ENCODE data around the gene ZFP2.
A peak's percentile ranks its signal among the peaks of the same experiment; 100 is the strongest.
"Not testable (repeated sequence)": the region's sequence is repeated elsewhere in the genome, so short reads cannot be mapped to it uniquely, and the experiment has no call there.

ZFP2 gene

DNA sequence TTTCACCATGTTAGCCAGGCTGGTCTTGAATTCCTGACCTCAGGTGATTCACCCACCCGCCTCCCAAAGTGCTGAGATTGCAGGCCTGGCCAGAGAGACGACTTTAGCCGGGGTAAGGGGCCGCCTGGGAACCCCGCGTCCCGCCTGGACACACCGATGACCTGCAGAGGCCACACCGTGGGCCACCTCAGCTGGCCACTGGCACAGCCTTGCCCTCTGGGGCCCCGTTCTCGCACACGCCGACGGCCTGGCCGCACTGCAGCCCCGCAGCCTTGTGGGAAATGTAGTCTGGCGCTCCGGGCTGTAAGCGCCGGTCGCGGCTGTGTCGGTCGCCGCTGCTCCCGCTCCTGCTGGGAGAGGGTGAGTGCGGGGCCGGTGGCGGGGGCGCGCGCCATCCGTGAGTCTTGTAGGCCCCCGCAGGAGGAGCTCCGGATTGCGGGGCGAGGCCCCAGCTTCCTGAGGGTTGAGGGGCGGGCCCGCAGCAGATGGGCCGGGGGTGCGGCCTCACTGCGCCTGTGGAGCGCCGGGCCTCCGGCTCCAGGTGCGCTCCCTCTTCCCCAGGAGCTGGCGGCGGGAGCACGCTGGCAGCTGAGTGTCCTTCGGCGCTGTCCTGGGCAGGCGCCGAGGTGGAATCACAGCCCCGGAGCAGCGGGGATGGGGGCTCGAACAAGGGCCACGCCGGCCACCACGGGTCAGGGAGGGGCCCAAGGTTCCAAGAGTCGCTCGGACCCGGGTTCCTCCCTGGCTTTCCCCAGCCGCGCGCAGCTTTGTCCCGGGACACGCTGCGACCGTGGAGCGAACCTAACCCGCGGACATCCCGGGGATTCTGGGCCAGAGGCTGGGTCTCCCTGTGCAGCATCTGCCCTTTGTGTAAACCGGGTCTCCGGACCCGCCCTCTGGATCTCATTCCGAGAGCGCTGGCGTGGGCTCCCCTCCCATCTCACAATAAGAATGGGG is at the start of gene ZFP2:
ZFP2 (plus strand) TSS at position 299 of the 957 bp plus-strand sequence. CDS start 35,401 bp downstream, outside the sequence.
- DNase-seq = peak; percentile 7

DNA sequence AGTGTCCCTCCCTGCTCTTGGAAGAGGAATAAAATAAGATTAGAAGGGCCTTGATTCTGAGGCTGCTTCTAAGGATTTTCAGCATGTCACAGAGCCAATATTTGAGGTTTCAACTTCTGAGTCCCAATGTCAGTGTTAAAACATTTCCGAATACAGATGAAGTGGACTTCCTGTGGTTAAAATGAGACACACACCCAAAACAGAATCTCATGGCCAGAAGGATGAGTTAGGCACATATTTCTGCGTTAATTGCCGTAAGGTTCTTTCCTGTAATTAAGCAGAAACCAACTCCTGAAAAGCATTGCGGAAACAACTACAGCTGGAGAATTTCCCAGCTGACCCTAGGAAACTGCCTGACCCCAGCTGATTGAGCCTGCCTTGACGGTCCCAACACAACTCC is 46.4 kb upstream of the ZFP2 start:
- DNase-seq = no peak

DNA sequence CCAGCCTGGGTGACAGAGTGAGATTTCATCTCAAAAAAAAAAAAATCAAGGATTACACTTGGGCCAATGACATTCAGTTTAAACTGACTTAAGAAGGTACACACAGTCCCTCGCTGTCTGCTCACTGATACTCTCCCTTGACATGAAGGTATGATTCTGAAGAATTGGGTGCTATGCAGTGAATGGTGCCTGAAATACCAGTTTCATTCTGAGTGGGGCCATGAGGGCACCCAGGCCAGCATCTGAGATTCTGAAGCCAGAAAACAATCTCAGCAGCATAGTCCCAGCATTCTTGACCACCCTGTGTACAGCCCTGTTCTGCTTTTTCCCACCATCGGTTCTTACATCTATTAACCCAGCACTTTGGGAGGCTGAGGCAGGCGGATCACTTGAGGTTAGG is 43.8 kb upstream of the ZFP2 start:
- DNase-seq = no peak

DNA sequence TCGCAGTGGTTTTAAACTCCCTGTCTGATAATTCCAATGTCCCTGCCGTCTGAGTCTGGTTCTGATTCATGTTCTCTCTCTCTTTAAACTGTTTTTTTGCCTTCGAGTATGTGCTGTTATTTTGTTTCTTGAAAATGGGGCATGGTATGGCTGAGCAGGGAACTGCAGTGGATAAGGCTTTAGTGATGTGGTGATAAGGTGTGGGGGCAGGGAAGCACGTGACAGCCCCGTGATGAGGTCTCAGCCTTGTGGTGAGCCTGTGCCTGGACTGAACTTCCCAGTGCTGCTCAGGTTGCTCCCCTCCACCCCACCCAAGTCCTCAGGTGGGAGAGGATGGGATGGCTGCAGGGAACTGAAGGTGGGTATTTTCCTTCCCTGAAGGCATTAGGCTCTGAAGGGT is 41.4 kb upstream of the ZFP2 start:
- DNase-seq = no peak

DNA sequence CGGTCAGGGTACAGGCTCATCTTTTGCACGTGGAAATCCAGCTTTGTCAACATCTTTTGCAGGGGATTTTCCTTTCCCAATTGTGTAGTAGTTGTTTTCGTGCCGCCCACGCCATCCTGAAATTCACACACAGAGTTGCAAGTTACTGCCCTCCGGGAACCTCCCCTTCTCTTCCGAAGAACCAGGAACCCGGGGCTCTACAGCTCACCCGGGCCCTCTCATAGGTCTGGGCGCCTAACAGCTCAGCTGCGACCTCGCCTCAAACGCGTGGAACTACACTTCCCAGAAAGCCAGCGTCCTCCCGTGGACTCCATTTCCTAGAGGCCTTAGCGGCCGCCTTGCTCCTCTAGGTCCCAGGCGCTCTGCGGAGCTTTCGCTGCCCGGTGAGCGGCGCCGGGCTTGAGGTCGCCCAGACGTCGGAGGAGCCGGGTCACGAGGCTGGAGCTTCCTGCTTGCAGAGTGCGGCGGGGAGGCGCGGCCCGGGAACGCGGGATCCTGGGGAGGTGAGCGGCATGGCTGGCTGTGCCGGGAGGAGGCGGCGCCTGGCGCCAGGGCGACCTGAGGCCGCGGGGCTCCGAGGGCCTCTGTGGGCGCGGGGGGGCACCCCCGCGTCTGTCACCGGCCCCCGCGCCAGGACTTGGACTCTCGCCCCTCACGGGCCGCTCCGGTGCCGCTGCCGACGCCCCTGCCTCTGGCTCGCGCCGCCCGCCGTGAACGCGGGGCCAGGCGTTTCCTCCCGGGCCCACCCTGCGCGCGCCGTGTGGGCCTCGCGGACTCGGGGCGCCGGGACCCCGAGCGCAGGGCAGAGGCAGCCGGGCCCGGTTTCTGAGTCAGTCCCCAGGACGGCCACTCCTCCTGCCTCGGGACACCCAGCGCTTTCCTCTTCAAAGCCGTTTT is 35.8 kb upstream of the ZFP2 start, which contains the start of gene ZNF354B:
ZNF354B (plus strand) TSS at position 329 of the 897 bp plus-strand sequence. CDS start 1,095 bp downstream, outside the sequence.
- peak; percentile 40 for DNase-seq

DNA sequence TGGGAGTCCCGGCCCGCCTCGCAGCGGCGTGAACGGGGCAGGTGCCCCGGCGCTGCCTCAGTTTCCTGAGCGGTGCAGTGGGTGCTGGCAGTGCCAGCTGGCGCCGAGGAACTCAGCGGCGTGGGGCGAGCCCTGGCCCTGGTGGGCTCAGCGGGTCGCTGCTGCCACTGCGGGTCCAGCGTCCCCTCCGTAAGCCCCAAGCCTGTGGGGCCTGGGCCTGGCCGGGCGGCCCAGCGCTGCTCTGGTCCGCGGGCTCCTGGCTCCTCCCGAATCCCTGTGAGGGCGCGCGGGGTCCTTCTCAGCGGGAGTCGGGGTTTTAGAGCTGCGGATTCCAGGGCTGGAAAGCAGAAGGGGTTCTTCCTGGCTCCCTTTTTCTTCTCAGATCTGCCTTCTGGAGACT is 35.1 kb upstream of the ZFP2 start:
- not testable (repeated sequence) for DNase-seq

DNA sequence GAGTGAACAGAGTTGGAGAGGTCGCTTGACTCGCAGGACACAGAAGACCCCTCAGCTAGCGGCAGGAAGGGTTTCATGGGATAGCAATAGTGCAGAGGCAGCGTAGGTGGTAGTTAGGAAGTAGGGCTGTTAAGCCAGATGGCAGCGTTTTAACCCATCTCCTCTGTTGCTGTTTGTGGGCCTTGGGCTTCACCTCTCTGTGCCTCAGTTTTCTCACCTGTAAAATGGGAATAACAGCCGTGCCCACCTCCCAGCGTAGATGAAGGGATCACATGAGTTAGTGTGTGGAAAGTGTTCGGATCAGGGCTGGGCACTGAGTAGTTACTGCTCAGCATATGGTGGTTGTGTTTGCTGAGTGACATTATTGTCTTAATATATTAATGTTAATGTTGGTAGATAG is 34.1 kb upstream of the ZFP2 start:
- no peak for DNase-seq

DNA sequence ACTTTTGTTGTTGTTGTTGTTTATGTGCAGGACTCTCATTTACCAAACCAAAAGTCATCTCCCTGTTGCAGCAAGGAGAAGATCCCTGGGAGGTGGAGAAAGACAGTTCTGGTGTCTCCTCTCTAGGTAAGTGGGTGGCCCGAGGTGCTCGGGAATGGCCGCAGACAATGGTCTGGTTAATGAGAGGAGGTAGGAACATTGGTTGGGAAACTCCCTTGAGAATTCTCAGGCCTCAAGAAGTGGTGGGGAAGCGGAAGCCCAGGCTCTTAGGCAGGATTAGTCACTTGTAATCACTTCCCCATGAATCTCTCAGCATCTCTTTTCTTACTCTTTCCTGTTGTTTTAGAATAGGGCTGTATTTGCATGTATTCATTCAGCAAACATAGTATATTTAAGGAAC is 28.8 kb upstream of the ZFP2 start:
- no peak for DNase-seq

DNA sequence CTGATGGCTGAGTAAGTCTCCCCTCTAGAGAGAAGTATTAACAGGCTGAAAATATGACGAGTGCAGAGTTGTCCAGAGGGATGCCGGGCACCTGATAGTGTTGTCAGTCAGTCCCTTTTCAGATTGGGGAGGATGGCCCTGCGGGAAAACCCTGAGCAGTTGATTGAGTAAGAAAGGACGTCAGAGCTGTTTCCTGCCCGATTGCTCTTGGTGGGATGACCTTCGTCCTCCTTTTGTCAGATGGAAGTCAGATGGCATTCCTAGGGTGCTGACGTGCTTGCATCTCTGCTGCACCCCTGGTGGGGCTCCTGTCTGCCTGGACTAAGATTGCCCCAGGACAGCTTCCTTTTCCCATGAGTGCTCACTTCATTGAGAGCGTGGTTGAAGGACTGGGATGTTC is 26.1 kb upstream of the ZFP2 start:
- no peak for DNase-seq

DNA sequence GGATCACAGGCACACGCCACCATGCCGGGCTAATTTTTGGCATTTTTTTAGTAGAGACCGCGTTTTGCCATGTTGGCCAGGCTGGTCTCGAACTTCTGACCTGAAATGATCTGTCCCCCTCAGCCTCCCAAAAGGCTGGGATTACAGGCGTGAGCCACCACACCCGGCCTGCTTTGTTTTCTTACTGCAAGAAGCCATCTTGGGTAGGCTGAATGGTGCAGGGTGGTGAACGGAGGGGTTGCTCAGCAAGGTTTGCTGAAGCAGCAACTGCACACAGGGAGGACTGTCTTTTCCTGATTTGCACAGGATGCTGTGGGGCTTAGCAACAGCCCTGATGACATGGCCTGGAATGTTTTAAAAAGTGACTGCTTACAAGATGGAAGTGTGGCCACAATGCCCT is 25.3 kb upstream of the ZFP2 start:
- DNase-seq = no peak

DNA sequence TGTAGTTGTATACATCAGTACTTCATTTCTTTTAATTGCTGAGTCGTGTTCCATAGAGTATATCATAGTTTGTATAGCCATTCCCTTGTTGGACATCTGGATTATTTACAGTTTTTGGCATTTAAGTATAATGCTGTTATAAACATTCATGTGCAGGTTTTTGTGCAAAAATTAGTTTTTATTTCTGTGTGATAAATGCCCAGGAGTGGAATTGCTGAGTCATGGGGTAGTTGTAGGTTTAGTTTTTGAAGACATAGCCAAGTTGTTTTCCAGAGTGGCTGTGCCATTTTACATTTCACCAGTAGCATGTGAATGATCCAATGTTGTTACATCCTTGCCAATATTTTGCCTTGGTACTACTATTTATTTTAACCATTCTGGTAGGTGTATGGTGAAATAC is 23.4 kb upstream of the ZFP2 start:
- DNase-seq = no peak

DNA sequence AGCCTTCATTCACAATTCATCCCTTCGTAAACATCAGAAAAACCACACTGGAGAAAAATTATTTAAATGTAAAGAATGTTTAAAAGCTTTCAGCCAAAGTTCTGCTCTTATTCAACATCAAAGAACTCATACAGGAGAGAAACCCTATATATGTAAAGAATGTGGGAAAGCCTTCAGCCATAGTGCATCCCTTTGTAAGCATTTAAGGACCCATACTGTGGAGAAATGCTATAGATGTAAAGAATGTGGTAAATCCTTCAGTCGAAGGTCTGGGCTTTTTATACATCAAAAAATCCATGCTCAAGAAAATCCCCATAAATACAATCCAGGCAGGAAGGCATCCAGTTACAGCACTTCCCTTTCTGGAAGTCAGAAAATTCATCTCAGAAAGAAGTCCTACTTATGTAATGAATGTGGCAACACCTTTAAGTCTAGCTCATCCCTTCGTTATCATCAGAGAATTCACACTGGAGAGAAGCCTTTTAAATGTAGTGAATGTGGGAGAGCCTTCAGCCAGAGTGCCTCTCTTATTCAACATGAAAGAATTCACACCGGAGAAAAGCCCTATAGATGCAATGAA is 12.5 kb upstream of the ZFP2 start:
- DNase-seq = not testable (repeated sequence)

DNA sequence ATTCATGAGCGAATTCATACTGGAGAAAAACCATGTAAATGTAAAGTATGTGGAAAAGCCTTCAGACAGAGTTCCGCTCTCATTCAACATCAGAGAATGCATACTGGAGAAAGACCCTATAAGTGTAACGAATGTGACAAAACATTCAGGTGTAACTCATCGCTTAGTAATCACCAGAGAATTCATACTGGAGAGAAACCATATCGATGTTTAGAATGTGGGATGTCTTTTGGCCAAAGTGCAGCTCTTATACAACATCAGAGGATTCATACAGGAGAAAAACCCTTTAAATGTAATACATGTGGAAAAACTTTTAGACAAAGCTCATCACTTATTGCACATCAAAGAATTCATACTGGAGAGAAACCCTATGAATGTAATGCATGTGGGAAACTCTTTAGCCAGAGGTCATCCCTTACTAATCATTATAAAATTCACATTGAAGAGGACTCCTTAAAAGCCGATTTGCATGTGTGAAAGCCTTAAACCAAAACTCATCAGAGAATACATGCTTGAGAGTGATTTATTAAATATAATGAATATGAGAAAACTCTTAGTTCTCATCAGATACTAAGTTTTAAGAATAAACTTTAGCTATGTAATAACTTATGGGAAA is 11.8 kb upstream of the ZFP2 start:
- no peak for DNase-seq

DNA sequence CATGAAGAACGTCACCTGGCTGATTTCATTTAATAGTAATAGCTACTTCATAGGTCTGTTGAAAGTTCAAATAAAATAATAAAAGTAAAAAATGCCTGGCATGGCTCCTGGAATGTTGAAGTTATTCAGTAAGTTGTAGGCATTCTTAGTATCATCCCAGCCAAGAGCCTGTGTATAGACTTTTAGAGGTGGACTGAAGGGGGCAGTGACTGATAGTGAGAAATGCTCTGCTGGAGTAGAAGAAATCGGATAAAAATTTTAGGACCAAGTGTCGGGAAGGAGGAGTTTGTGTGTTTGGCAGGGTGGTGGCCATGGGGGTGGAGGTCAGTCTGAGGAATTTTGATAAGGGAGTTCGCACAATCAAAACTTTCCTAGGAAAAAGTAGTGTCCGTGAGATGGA is 3.6 kb downstream of the ZFP2 start:
- no peak for DNase-seq

DNA sequence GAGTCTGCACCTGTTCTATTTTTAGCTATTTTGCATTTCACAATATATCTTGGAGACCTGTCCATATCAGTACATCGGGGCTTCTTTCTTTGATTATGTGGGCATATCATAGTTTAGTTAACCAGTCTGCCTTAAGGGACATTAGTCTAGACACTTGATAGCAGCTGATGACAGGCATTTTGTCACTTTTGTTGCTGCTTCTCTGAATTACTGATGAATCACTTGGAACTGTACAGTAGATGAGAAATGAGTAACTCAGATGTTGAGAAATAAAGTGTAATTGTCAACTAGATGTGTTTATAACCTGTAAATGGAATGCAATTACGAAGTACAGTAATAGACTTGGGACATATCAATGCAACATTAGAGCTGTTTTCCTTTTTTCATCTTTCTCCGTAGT is 7.1 kb downstream of the ZFP2 start:
- DNase-seq = no peak

DNA sequence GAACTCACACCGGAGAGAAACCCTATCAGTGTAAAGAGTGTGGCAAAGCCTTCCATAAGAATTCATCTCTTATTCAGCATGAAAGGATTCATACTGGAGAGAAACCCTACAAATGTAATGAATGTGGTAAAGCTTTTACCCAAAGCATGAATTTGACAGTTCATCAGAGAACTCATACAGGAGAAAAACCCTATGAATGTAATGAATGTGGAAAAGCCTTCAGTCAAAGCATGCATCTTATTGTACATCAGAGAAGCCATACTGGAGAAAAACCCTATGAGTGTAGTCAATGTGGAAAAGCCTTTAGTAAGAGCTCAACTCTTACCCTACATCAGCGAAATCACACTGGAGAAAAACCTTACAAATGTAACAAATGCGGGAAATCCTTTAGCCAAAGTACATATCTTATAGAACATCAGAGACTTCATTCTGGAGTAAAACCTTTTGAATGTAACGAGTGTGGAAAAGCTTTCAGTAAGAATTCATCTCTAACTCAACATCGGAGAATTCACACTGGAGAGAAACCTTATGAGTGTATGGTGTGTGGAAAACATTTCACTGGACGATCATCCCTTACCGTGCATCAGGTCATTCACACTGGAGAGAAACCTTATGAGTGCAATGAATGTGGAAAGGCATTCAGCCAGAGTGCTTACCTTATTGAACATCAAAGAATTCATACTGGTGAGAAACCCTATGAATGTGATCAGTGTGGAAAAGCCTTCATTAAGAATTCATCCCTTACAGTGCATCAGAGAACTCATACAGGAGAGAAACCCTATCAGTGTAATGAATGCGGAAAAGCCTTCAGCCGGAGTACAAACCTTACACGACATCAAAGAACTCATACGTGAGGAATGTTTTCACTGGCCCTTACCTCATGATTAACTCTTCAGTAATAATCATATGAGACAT is 36.4 kb downstream of the ZFP2 start:
- DNase-seq = no peak

DNA sequence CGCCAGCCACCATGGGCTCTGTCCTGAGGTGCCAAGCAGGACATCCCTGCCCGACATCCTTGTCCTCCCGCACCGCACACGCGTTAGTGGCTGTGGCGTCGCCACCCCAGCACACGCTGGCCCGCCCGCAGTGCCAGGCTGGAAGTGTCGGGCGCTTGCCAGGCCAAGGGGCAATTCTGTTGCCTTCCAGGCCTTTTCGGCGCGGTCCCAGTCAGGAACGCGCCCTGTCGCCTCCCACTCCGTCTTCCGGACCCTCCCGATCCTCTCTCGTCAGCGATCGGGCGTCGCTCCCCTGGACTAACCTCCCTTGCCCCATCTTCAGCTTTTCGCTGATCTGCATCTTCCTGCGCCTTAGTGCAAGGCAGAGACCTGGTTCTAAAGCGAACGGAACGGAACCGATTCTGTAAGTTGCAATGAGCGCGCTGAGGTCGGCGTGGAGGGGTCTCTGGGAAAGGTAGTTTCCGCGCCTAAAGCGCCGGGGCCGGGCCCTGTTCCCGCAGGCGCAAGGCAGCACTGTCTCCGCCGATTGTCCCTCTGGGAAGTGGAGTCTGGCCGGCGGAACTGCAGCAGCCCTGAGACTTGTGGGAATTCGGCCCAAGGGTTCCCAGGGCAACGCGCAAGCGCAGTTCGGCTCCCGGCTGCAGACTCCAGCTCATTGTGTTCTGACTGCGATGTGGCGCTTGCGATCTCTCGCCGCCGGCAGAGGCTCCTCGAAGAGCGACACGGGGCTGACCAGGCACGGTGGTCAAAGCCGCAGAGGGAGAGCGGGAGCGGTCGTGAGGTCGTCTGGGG is 45.1 kb downstream of the ZFP2 start, which contains the start of gene ZNF454:
ZNF454 (plus strand) TSS at position 630 of the 792 bp plus-strand sequence. CDS start 1,594 bp downstream, outside the sequence.
- DNase-seq = no peak

DNA sequence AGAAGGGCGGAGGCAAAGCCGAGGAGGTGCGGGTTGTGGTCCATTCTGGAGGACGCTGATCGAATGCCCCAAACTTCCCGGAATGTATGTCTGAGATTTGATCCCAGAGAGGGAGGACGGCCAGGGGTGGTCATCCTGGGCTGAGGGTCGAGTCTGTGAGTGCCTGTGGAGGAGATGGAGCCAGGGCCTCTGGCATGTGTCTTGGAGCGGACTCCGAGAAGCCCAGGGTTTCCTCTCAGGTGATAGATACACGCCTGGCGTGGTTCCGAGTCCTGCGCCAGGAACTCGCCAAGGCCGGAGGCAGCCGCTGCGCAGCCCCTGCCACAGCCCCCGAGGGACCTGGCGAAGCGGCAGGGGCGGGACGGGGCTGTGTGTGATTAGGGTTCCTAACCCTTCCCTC is 45.6 kb downstream of the ZFP2 start:
- DNase-seq = no peak

DNA sequence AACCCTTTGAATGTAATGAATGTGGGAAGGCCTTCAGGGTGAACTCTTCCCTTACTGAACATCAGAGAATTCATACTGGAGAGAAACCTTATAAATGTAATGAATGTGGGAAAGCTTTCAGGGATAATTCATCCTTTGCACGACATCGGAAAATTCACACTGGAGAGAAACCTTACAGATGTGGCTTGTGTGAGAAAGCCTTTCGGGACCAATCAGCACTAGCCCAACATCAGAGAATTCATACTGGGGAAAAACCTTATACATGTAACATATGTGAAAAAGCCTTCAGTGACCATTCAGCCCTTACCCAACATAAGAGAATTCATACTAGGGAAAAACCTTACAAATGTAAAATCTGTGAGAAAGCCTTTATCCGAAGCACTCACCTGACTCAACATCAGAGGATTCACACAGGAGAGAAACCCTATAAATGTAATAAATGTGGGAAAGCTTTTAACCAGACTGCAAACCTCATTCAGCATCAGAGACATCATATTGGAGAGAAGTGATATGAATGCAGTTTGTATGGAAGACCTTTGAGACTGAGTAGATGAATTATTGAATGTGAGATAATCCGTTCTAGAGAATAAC is 69.8 kb downstream of the ZFP2 start:
- no peak for DNase-seq

DNA sequence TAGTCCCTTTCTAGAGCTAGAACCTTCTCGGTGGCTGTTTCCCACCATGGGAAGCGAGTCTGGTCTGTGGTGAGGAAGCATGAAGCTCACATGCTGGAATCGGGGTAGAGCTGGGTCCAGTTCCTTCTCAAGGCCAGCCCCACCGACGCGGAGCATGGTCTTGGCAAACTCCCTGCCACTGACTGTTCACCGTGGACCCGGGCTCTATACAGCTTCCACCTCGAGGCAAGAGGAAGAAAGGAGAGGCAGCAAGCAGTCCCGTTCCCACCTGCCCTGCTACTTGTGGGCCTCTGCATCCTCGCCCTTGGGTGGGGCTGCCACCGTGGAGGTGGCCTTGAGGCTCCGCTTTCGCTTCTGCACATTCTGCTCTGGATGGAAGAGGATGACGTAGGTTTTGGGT is 85.7 kb downstream of the ZFP2 start:
- no peak for DNase-seq
